ENCODE measurements around the gene CTNNA1.

The CTNNA1 gene

GRCh38 chr5:138930371-138931097 is 177.3 kb downstream of the CTNNA1 start:
- Mint-ChIP-seq H3K9me3 (no peaks in the 10 kb centered on the region), H3K27ac (no peak overlapping the region), H3K27me3 (no peaks in the 10 kb centered on the region), H3K4me1 (no peaks in the 10 kb centered on the region), H3K4me3 (no peak overlapping the region), H3K36me3 (no peaks in the 10 kb centered on the region)
- no peak for DNase-seq
- CTCF ChIA-PET: no interaction called here

DNA sequence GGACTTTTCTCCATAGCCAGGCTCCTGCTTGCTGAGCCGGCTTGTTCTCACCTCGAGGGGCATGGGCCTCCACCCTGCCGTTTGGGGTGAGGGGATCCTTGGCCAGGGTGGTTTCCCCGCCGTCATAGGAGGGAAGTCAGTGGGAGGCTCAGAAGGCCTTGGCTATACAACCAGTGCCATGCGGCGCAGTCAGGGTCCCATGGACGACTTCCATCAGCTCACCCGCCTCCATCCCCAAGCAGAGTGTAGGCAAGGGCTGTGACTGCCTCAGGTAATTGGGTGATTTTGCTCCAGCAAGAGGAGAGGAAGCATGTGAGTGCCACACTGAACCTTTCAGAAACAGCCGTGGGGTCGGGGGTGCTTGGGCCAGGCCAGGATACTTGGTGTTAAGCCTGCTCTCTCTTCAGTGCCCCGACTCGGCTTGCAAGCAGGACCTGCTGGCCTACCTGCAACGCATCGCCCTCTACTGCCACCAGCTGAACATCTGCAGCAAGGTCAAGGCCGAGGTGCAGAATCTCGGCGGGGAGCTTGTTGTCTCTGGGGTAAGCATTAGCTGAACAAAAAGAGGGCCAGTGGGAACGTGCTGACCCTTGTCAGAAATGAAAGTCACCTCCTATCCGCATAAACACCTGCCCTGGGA is 179.1 kb downstream of the CTNNA1 start:
- CTCF ChIA-PET: no interaction called here
- Mint-ChIP-seq H3K4me3 (no peak overlapping the region), H3K36me3 (no peaks in the 10 kb centered on the region), H3K9me3 (no peaks in the 10 kb centered on the region), H3K27me3 (no peaks in the 10 kb centered on the region), H3K27ac (no peak overlapping the region), H3K4me1 (no peaks in the 10 kb centered on the region)
- DNase-seq: no peak

DNA sequence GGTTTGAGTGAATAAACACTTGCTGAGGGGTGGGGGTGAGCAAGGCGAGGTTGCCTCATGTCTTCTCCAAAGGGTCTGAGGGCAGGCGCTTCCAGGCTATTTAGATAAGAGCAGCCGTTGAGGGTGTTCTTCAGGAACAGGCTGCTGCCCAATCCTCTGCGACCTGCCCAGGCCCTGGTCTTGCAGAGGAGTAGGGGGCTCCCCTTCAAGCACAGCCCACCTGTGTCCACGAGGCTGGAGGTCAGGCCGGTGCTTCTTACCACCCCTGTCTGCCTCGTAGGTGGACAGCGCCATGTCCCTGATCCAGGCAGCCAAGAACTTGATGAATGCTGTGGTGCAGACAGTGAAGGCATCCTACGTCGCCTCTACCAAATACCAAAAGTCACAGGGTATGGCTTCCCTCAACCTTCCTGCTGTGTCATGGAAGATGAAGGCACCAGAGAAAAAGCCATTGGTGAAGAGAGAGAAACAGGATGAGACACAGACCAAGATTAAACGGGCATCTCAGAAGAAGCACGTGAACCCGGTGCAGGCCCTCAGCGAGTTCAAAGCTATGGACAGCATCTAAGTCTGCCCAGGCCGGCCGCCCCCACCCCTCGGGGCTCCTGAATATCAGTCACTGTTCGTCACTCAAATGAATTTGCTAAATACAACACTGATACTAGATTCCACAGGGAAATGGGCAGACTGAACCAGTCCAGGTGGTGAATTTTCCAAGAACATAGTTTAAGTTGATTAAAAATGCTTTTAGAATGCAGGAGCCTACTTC is 180.5 kb downstream of the CTNNA1 start:
- Mint-ChIP-seq H3K9me3 (no peaks in the 10 kb centered on the region), H3K27ac (no peak overlapping the region), H3K36me3 (no peaks in the 10 kb centered on the region), H3K27me3 (no peaks in the 10 kb centered on the region), H3K4me1 (peaks cover 5% of the 10 kb centered on the region), H3K4me3 (no peak overlapping the region)
- CTCF ChIA-PET: no interaction called here
- no peak for DNase-seq

DNA sequence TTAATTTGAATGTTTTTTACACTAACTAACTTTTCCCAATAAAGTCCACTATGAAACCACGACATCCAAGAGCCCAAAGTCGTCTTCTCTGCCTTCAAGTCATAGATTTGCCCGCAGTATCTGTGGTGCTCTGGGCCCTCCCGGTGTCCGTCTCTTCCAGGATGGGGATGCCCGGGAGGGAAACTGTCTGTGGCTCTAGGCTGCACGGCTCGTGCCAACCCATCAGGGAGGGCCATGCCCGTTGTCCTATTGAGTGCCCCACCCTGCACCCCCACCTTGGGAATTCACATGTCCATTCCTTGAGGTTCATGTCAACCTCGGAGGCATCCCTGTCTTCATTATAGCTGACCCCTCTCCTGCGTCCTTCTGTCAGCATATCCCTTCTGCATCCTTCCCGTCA is 181.7 kb downstream of the CTNNA1 start:
- Mint-ChIP-seq H3K27me3 (no peaks in the 10 kb centered on the region), H3K9me3 (no peaks in the 10 kb centered on the region), H3K36me3 (no peaks in the 10 kb centered on the region), H3K4me1 (peaks cover 11% of the 10 kb centered on the region), H3K4me3 (no peak overlapping the region), H3K27ac (no peak overlapping the region)
- CTCF ChIA-PET: no interaction called here
- no peak for DNase-seq

GRCh38 chr5:138935466-138935865 is 182.2 kb downstream of the CTNNA1 start:
- no peaks in the 10 kb centered on the region for H3K27me3 Mint-ChIP-seq
- no peak overlapping the region for H3K27ac Mint-ChIP-seq
- H3K36me3 Mint-ChIP-seq: no peaks in the 10 kb centered on the region
- DNase-seq: no peak
- CTCF ChIA-PET: no interaction called here
- no peak overlapping the region for H3K4me3 Mint-ChIP-seq
- peaks cover 11% of the 10 kb centered on the region for H3K4me1 Mint-ChIP-seq
- no peaks in the 10 kb centered on the region for H3K9me3 Mint-ChIP-seq

- H3K27me3 Mint-ChIP-seq: no peaks in the 10 kb centered on the region
- H3K4me3 Mint-ChIP-seq: no peak overlapping the region
- CTCF ChIA-PET: no interaction called here
- no peak overlapping the region for H3K27ac Mint-ChIP-seq
- peaks cover 13% of the 10 kb centered on the region for H3K4me1 Mint-ChIP-seq
- DNase-seq: no peak
- no peaks in the 10 kb centered on the region for H3K9me3 Mint-ChIP-seq
- no peaks in the 10 kb centered on the region for H3K36me3 Mint-ChIP-seq
Measured at GRCh38 chr5:138936225-138936967, 183.2 kb downstream of the CTNNA1 start.

DNA sequence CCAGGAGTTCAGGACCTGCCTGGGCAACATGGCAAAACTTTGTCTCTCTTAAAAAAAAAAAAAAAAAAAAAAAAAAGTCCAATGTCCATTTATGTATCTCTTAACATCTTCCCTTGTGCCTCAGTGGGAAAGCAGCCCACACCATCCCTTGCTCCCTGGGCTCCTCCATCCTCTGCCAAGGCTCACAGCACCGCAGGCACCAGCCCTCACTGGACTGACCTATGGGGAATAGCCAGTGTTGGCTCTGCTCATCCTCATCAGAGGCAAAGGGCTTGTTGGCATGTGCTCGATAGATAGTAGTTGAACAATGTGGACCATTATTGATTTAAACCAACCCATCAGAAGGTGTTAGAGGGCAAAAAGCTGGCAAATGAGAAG is 183.7 kb downstream of the CTNNA1 start:
- no peaks in the 10 kb centered on the region for H3K36me3 Mint-ChIP-seq
- DNase-seq: no peak

GRCh38 chr5:138937392-138938387 is 184.5 kb downstream of the CTNNA1 start:
- no peaks in the 10 kb centered on the region for H3K36me3 Mint-ChIP-seq
- no peak overlapping the region for H3K4me3 Mint-ChIP-seq
- DNase-seq: no peak
- H3K4me1 Mint-ChIP-seq: peaks cover 13% of the 10 kb centered on the region
- H3K27me3 Mint-ChIP-seq: no peaks in the 10 kb centered on the region
- CTCF ChIA-PET: no interaction called here
- no peaks in the 10 kb centered on the region for H3K9me3 Mint-ChIP-seq
- no peak overlapping the region for H3K27ac Mint-ChIP-seq

More for the DNA sequence above, 183.7 kb downstream of the CTNNA1 start:
- Mint-ChIP-seq H3K27ac (no peak overlapping the region), H3K9me3 (no peaks in the 10 kb centered on the region), H3K4me1 (peaks cover 13% of the 10 kb centered on the region), H3K4me3 (no peak overlapping the region), H3K27me3 (no peaks in the 10 kb centered on the region)
- CTCF ChIA-PET: no interaction called here

DNA sequence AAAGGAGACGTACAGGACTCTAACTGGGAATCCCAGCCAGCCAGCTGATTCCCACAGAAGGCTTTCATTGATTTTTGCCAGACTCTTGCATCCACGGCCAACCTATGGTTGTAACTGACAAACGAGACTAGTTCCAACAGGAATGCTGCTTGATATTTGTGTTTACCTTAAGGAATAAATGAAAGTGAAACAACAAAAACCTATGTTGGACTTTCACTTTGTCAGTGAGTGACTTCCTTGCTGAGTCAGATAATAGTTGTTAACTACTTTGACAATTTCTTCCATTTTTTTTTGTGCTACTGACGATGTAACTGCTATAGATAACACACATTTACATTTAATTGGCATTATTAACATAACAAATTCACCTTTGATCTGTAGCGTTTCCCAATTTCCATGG is 185.3 kb downstream of the CTNNA1 start:
- no peak overlapping the region for H3K4me3 Mint-ChIP-seq
- H3K27me3 Mint-ChIP-seq: no peaks in the 10 kb centered on the region
- no peak overlapping the region for H3K27ac Mint-ChIP-seq
- CTCF ChIA-PET: no interaction called here
- no peak for DNase-seq
- no peaks in the 10 kb centered on the region for H3K36me3 Mint-ChIP-seq
- peaks cover 13% of the 10 kb centered on the region for H3K4me1 Mint-ChIP-seq
- no peaks in the 10 kb centered on the region for H3K9me3 Mint-ChIP-seq

- H3K27me3 Mint-ChIP-seq: no peaks in the 10 kb centered on the region
Measured at GRCh38 chr5:138942066-138942465, 188.8 kb downstream of the CTNNA1 start.

DNA sequence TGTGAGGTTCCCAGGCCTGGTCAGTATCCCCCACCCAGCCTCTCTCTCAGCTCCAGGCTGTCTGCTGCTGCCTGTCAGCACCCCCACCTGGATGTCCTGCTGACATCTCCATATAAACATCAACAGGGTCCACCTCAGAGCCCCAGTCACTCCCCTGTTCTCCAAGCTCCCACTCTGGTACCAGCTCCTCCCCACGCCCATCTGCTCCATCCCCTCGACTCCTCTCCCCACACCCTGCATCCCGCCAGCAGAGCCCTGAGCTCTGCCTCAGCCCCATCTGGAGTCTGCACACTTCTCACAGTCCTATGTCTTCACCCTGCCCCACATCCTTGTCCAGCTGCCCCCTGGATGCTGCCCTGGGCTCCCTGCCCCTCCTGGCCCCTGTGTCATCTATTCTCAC is 189.6 kb downstream of the CTNNA1 start:
- Mint-ChIP-seq H3K27me3 (no peaks in the 10 kb centered on the region), H3K9me3 (no peaks in the 10 kb centered on the region), H3K4me3 (no peak overlapping the region), H3K4me1 (peaks cover 13% of the 10 kb centered on the region), H3K27ac (no peak overlapping the region), H3K36me3 (no peaks in the 10 kb centered on the region)
- CTCF ChIA-PET: no interaction called here
- DNase-seq: no peak

More at GRCh38 chr5:138942066-138942465, 188.8 kb downstream of the CTNNA1 start:
- peak; percentile 5 for DNase-seq
- Mint-ChIP-seq H3K9me3 (no peaks in the 10 kb centered on the region), H3K4me3 (no peak overlapping the region), H3K36me3 (no peaks in the 10 kb centered on the region), H3K27ac (no peak overlapping the region), H3K4me1 (peaks cover 13% of the 10 kb centered on the region)
- CTCF ChIA-PET: no interaction called here

DNA sequence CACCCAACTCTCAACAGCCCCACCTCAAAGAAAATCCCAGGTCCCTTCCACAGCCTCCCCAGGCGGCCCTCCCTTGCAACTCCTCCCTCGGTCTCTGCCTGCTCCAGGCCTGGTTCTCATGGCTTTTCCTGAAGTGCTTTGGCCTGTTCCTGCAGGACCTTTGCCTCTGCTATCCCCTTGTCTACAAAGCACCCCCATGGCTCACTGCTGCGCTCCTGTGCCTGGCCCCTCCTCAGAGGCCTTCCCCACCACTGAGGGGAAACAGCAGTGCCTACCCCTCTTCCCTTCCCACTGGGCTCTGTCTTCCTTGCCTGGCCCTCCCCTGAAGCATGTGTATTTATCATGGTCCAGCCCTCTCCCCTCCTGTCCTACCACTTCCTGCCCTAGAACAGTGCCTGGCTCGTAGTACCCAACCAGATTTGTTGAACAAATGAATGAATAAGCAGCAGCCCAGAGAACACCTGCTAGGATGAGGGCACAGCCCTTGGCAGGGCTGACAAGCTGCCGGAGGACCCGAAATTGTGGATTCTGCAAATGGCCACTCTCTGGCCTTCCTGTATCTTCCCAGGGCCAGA is 190.5 kb downstream of the CTNNA1 start:
- Mint-ChIP-seq H3K36me3 (no peaks in the 10 kb centered on the region), H3K4me3 (no peak overlapping the region), H3K27ac (no peak overlapping the region), H3K27me3 (no peaks in the 10 kb centered on the region), H3K4me1 (peaks cover 8% of the 10 kb centered on the region), H3K9me3 (no peaks in the 10 kb centered on the region)
- no peak for DNase-seq
- CTCF ChIA-PET: no interaction called here

DNA sequence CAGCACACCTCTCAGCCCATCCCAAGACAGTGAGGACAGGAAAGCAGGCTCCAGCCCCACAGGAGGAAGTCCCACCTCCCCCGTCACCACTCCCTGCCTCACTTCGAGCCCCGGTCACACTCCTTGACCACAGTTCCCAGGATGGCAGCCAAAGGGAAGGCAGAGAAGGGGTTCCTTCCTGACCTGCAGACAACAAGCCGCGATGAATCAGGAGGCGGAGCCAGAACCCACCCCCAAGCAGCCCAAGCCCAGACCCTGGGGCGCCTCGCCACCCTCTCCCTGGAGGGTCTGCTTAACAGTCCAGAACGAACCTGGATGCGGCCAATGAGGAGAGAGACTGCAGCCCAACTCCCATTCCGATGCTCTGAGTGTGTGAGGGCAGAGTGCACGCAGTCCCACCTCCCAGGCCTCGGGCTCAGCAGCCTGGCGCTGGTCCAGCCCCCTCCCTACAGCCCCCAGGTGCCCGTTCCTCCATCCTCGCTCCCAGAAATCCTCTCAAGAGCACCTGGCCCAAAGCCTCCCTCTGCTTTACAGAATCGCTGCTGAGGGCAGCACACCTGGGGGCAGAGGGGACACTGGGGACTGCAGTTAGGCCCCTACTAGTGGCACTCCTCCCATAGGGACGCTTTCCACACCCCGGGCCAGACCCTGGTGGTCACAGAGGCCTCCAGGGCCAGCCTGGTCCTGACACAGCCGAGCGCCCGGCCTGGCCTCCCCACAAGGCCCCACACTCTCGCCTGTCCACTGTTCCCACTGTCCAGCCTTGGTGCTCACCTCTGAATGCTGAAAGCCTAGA is 191.5 kb downstream of the CTNNA1 start:
- Mint-ChIP-seq H3K4me3 (no peak overlapping the region), H3K36me3 (no peaks in the 10 kb centered on the region)
- CTCF ChIA-PET: no interaction called here

More for the DNA sequence above, 191.5 kb downstream of the CTNNA1 start:
- Mint-ChIP-seq H3K27me3 (no peaks in the 10 kb centered on the region), H3K9me3 (no peaks in the 10 kb centered on the region), H3K4me1 (peaks cover 2% of the 10 kb centered on the region), H3K27ac (no peak overlapping the region)
- no peak for DNase-seq

Data from activated naive CD4-positive, alpha-beta T cell treated with anti-CD3 and anti-CD28 coated beads, Interleukin-2, amount 10 ng/mL, durations not matched to agents 7 days and 5 days (primary cell).